Activated CD8-positive, alpha-beta memory T cell treated with anti-CD3 and anti-CD28 coated beads for 4 hours (primary cell): ENCODE measurements around the gene ATXN7L1.
"Not testable (repeated sequence)": the region's sequence is repeated elsewhere in the genome, so short reads cannot be mapped to it uniquely, and the experiment has no call there.

Source experiments
- DNase-seq, 2 donors: peaks; one replicate each; pipeline ENCODE4 v3.0.0-alpha.2; 2020; ENCODE audit warnings: low read depth in 2 of 2

Gene ATXN7L1

DNA sequence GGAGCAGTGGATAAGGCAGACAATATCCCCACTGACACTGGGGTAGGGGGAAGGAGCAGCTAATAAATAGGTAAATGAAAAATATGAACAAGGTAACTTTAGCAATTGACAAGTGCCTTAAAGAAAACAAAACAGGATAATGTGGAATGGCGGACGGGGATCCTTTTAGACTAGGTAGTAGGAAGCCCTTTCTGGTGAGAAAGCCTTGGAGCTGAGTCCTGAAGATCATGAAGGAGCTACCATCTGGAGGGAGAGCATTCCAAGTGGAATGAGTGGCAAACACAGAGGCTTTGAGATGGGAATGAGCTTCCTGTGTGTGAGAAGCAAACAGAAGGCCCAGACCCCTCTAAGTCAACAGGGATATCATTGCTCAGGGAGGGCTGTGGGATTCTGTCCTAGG lies 16.0 kb upstream of the ATXN7L1 start:
- DNase-seq: no peak

DNA sequence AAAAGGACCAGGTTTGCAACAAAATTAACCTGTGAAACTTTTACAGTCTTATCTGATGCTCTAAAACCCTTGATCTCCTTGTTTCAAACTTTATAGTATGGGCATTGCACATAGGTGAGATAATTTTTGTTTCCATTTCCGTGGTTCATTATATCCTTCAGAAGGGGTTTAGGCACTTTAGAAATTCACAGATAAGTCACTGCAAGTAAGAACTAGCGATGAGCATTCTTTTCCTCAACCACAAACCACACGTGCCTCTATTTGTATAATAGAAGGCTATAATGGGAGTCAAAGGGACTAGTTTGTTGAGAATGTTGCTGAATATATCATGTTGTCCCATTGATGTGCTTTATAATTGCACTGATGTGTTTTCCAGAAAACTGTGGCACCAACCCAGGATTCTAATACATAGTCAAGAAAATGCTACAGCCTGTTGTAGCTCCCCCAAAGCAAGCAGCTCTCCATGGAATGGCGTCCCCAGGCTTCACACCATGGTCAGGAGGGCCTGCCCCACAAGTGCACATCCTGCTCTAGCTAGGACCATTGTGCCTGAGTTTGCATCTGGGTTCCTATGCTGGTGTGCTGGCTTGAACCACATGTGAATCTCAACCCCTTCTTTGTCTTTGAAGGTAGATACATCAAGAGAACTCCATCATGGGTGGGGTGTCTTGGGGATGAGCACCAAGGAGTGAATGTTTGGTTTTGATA lies 14.0 kb upstream of the ATXN7L1 start:
- no peak for DNase-seq

DNA sequence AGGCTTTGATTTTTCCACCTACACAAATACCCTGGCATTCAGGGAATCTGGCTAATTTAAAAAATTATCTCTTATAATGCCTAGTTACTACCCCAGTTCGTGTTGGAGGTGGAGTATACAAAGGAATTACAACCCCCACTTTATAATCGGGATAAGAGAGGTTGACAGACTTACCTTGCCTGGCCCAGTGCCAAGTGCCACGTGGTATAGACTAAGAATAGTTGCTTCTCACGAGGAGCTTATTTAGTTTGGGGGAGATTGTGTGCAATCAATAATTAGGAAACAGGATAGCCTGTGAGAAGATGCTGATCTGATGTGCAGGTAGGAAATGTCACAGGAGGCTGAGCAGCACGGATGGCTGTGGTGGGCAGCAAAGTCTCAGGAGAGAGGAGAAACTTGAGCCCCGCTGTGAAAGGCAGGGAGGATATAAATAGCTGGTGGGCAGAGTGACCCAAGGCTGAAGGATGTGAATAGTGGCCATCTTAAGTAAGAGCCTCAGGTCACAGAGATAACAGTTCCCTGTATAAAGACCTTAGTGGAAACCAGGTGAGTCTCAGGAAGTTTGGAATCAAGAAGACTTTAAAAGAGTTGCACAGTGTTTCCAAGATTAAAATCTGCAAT lies 11.3 kb upstream of the ATXN7L1 start:
- DNase-seq: no peak

DNA sequence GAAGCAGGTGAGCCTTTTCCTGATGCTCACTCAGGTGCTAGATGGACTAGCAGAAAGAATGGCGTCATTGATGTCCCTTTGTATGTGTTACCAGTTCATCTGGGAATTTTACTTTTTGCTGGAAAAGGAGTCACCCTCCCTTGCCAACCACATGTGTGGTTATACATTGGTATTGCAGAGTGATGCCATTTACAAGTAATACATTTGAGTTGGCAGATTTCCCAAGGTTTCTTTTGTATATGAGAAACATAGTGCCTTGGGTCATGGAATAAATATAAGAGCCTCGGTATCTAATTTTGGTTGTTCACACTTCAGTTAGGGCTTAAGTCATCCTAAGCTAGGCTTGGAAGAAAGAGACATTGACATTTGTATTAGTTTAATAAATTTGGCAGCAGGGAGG lies 10.4 kb upstream of the ATXN7L1 start:
- DNase-seq: no peak

DNA sequence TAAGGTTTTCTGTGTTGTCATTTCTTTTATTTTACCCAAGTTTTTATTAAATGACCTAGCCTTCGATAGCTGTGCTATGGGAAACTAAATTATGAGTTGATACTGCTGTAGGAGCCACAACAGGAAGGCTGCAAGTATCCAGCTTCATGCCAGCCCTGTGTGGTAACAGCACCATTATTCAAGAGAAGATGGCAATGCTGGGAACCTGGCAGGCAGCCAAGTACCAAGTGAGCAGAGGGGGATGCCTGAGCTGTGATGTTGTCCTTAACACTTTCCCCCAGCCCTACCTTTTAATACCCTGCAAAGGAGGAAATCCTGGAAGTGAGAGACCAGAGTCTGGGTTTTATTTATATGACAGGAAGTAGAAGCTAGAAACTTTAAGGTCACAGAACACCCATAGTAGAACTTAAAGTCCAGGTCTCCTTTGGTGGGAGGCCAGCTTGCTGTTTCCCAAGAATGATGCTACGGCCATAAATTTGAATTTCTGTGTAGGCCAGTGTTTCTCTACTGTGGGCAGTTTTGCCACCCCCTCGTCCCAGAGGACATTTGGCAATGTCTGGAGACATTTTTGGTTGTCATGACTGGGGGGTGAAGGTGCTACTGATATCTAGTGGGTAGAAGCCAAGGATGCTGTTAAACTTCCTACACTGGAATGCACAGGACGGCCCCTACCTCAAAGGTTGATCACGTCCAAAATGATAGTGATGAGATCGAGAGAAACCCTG lies 9.2 kb upstream of the ATXN7L1 start:
- no peak for DNase-seq

DNA sequence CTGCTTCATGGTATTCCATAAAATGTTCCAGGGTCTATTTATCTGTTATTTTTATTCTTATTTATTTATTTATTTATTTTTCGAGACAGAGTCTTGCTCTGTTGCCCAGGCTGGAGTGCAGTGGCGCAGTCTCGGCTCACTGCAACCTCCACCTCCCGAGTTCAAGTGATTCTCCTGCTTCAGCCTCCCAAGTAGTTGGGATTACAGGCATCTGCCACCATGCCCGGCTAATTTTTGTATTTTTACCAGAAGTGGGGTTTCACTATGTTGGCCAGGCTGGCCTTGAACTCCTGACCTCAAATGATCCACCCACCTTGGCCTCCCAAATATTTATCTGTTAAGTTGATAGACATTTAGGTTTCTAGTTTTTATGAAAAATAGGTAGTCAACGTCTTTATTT lies 6.8 kb upstream of the ATXN7L1 start:
- not testable (repeated sequence) for DNase-seq

DNA sequence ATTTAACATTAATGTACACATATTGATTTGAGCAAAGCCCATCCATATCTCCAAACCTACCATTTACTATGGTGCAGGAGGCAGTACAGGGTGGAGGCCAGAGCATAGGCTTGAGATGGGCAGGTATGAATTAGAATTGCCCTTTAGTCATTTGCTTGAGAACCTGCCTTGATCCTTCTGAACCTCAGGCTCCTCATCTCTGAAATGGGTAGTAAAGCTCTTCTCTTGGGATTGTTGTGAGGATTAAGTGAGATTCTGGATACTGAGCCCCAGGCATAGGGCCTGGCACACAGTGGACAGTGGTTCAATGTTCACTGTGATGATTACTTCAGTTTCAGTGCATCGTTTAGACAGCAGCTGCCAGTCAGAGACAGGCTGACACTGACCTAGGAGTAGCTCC lies 5.0 kb upstream of the ATXN7L1 start:
- no peak for DNase-seq

DNA sequence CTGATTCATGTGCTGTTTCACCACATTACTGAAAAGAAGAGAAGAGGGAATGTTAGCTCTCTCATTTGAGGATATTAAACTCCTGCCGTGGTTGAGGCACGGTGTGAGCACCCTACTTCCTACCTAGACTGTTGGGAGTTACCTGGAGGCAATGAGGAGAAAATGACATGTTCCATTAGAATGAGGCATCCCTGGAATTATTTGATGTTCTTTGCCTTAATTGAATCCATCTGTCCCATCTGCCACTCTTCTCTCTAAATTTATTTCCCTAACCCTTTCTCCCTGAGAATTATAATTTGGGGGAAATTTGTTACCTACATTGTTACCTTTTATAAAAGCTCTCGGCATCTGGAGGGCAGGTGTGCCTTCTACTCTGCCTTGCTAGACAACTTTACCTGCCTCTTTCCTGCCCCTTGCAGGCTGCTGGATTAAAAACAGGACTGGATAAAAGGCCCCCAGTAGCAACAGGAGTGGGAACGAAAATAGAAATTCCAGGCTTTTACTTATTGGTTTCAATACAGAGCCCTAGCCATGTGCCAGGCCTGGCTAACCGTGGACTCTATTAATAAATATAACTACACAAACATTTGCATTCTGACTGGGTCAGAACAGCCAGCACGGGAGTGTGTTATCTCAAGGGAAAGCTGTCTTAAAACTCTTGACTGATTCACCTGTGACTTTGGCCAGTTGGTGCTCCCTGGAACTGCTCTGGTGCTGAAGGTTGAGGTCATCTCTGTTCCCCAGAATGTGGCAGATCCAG lies 4.4 kb upstream of the ATXN7L1 start:
- no peak for DNase-seq

DNA sequence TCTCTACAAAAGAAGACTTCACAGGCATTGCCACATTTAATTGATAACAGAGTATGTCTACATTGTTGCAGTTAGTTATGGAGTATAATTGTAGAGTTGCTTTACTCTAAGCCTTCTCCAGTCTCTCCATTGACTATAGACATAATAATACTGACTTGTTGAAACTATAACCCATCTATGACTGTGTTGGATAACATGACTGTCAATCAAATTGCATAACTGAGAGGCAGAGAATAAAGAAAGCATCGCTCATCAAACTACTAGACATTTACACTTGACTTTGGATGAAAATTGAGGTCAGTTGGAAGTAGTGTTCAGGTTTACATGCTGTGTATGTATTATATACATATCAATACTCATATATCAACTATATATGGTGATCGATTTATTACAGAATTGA lies 3.4 kb upstream of the ATXN7L1 start:
- DNase-seq: no peak

DNA sequence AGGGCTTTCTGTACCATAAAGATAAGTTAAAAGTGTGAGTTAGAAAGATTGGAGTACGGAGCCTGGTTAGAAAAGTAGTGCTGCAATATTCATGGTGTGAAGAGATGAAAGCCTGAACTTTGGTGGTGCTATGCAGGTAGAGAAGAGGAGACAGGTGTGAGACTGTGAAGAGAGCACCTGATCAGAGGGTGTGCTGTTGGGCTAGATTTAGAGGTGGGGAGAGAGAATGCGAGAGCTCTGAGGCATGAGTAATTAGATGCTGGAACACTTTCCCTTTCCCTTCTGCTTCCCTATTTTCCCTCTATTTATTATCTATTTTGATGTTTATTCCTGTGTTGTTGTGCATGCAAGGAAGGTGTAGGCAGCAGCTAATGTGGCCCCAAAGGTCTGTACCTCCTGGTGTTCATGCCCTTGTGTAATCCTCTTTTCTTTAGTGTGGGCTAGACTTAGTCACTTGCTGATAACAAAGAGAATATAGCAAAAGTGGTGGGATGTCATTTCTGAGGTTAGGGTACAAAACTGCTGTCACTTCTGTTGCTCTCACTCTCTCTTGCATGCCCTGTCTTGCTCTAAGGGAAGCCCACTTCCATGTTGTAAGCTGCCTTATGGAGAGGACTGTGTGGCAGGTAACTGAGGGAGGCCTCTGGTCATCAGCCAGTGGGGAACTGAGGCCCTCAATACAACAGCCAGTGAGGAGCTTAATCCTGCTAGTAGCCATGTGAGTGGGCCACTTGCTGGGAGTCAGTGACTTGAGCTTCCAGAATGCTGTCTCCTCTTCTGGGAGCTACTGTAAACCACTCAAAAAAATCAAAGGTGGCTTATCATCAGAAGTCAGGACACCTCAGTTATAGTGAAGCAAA lies 2.6 kb upstream of the ATXN7L1 start:
- DNase-seq: no peak

DNA sequence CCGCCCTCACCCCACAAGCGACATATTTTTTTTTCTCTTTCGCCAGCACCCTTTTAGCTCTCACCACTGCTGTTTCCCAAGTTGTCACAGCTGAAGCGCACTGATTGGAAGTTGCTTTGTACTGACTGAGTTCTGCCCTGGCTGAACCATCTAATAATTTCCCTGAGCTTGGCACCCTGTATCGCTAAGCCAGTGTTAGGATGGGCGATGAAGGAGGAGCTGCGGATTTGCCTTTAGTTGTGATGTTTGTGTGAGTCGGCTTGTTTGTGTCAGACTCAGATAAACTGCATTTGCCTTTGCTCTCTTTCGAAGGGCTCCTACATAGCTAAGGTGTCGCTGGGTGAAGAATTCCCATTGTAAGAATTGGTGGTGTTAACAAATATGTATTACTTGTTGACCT lies 1.3 kb upstream of the ATXN7L1 start:
- DNase-seq: no peak

DNA sequence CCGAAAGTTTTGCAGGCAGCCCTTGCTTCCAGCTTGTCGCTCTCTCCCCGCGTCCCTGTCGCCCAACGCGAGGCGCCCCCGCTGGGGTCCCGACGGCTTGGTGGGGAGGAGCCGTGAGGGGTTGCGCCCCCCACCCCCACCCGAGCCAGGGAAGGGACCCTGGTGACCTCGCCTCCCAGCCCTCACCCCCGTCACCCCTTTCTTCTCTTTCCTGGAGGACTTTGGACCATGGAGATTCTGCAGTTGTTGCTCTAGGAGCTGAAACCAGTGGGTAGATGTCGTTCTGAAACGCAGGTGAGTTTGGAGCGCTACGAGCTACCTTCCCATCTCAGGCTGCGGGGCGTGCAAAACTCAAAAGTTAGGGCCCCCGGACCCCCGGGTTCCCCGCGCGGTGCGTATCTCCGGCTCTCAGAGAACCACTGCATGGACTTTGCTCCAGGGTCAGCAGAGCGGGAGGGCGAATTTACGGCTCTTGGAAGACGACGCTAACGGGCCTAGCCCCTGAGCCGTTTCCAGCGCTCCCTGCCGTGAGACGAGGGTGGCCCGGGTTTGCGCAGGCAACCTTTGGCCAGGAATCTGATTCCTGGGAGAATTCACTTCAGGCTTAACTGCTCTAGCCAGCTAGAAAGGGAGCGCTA lies 684 bp upstream of the ATXN7L1 start:
- no peak for DNase-seq

DNA sequence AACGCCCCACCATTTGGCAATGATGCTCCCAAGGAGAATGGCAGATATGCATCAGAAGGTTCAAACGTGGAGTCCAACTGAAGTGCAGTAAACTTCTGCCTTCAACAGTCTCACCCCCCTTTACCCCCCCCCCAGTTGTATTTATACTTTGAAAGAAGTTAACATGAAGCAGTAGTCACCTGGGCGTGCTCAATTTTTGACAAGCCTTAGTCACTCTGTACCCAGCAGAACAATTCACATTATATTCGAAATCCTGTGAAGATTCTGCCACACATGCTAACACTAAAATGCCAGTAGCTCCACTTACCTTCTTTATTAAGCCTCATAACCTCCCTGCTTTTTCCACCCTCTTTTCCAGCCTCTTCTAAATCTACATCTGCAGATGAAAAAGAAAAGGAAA lies 894 bp downstream of the ATXN7L1 start:
- no peak for DNase-seq

DNA sequence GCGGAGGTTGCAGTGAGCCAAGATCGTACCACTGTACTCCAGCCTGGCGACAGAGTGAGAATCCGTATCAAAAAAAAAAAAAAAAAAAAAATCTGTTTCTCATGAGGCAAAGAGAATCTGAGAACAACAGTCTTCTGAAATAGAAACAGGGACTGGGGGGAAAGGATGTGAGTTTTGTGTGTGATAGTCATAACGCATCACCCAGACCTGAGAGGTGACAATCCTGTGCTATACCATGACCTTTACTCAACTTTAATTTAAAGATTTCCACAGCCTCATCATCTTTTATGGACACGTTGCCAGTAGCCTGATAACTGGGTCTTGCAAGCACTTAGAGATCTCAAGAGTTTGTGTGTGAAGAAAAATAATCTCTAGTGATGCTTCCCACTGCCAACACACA lies 2.3 kb downstream of the ATXN7L1 start:
- DNase-seq: no peak

DNA sequence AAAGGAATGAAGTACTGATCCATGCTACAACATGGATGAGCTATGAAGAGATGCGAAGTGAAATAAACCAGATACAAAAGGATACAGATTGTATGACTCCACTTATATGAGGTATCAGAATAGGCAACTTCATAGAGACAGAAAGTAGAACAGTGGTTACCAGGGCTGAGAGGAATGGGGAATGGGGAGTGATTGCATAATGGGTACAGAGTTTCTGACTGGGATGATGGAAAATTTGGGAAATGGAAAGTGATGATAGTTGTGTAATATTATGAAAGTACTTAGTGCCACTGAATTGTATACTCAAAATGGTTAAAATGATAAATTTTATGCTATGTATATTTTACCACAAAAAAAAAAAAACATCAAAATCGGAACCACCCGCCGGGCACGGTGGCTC lies 3.9 kb downstream of the ATXN7L1 start:
- DNase-seq: no peak

DNA sequence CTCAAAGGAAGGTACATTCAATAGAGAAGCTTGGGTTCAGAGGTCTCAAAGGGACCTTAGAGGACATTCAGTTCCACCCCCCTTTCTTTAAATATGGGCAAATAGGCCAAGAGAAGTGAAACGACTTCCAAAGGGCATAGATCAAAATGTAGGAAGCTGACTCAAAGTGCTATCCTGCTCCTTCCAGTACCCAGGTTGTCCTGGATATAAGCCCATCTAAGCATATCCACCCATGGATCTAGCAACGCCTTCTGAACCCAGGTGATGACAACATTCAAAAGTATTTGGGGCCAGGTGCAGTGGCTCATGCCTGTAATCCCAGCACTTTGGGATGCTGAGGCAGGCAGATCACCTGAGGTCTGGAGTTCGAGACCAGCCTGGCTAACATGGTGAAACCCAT lies 5.3 kb downstream of the ATXN7L1 start:
- DNase-seq: no peak

DNA sequence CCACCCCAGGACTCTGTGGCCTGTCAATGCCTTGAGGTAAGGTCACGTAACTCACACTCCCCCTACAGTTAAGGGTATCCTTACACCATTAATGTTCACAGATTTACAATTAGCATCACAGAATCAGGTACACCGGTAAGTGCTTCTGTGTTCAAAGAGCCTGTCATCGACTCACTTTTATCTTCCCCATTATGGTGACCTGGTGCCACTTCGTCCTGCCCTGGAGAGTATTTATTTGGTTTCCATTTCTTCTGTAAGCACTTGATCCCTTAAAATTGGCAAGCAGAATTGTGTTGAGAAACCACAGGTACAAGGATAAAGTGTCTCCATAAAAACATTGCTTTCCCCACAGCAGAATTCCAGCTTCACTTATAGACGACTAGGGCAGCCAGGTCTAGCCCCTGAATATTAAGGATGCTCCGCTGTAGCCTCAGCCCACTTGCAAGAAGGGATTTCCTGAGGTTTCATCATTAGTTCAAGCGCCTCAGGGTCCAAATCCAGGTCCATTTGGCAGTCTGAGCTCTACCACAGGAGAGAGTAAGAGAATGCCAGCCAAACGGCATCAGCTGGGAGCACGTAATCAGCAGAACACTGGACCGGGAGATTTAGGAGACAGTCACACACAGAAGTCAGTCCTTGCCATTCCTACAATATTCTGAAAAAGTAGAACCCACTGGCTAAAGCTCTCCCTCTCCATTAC lies 10.1 kb downstream of the ATXN7L1 start:
- DNase-seq: no peak

DNA sequence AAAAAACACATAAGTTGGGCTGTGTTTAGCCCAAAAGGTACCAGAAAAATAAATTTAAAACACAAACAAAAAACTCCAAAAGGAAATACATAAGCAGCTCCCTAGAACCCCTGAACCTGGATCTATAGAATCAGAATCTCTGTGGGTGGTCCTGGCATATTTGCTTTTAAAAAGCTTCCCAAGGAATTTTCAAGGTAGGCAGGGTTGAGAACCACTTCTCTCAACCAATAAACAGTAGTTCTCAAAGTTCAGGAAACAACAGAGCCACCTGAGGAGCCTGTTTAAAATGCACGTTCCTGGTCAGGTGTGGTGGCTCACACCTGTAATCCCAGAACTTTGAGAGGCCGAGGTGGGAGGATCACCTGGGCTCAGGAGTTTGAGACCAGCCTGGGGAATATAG lies 12.5 kb downstream of the ATXN7L1 start:
- DNase-seq: no peak

DNA sequence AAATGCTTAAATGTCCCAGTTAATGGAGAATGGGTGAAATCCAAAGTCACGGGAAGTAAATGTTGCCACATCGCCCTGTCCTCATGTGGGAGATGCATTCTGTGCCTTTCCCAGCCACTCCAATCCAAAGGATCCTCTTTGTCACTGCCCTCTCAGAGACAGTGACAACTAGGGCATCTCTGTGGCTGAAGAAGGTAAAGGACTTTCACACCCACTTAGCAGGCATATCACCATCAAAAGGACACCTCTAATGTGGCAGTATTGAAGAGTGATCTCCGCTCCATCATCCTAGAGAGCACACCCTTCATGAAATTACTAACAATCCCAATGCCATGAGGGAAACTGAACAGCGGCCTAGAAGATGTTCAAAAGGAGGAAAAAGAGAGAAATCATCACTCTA lies 13.6 kb downstream of the ATXN7L1 start:
- no peak for DNase-seq

DNA sequence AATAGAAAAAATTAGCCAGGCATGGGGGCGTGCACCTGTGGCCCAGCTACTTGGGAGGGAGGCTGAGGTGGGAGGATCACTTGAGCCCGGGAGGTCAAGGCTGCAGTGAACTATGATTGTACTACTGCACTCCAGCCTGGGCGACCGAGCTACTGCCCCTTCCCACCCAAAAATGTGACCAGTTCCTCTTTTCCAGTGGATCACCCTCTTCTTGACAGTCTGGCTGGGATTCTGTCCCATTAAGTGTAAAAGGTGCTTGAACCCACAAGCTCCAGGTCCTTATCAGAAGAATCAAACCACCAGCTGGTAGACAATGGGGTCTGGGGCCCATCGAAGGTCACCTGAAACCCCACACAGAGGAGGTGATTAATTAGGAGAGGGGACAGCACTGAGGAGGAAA lies 14.1 kb downstream of the ATXN7L1 start:
- no peak for DNase-seq
